GM23338 (cell line): ENCODE measurements around the gene AGAP3. TPM values are rescaled to one million over a fixed set of nuclear protein-coding genes. Genes with fewer than 3 reads are reported as not detected.

Experiments
- ATAC-seq: fragments of 200-7000 bp; cut with Tn5 transposase; 3 replicates; pipeline ENCODE4 v1.9.1; 2020
- DNase-seq: peaks from one replicate; pipeline ENCODE4 v3.0.0-alpha.2; 2015; ENCODE audit warnings: low spot score
- H2AFZ ChIP-seq: fragments of 200-600 bp; sonication (generic); 2 replicates; pipeline ENCODE4 v1.8.0; 2016; ENCODE audit warnings: antibody characterized with exemption, mild to moderate bottlenecking, moderate library complexity
- H3F3A ChIP-seq: fragments of 200-600 bp; sonication (generic); replicated peaks from 2 replicates; pipeline ENCODE4 v1.8.0; 2017; ENCODE audit warnings: antibody characterized with exemption, mixed run types, low read depth
- H3K27ac ChIP-seq: fragments of 200-600 bp; sonication (generic); 2 replicates; pipeline ENCODE4 v1.6.1; 2016; ENCODE audit warnings: low read depth
- H3K27me3 ChIP-seq: fragments of 200-600 bp; sonication (generic); 2 replicates; pipeline ENCODE4 v1.8.0; 2016; ENCODE audit warnings: mild to moderate bottlenecking, mixed run types, moderate library complexity; ENCODE audit not compliant: insufficient read depth
- H3K36me3 ChIP-seq: fragments of 200-600 bp; sonication (generic); 2 replicates; pipeline ENCODE4 v1.8.0; 2016; ENCODE audit warnings: mild to moderate bottlenecking; ENCODE audit not compliant: insufficient read depth
- H3K4me1 ChIP-seq: fragments of 200-600 bp; sonication (generic); 2 replicates; pipeline ENCODE4 v1.8.0; 2016; ENCODE audit warnings: mild to moderate bottlenecking, moderate library complexity; ENCODE audit not compliant: insufficient read depth
- H3K4me2 ChIP-seq: fragments of 200-600 bp; sonication (generic); 2 replicates; pipeline ENCODE4 v1.7.1; 2017; ENCODE audit warnings: mixed run types
- H3K4me3 ChIP-seq: fragments of 200-600 bp; sonication (generic); 2 replicates; pipeline ENCODE4 v1.6.1; 2016; ENCODE audit warnings: mixed run types
- H3K79me2 ChIP-seq: fragments of 200-600 bp; sonication (generic); replicated peaks from 2 replicates; pipeline ENCODE4 v1.8.0; 2017; ENCODE audit warnings: mild to moderate bottlenecking; ENCODE audit not compliant: insufficient read depth
- H3K9me2 ChIP-seq: fragments of 200-600 bp; sonication (generic); 2 replicates; pipeline ENCODE4 v1.8.0; 2017; ENCODE audit not compliant: insufficient read depth
- H4K20me1 ChIP-seq: fragments of 200-600 bp; sonication (generic); replicated peaks from 2 replicates; pipeline ENCODE4 v1.8.0; 2017; ENCODE audit warnings: mild to moderate bottlenecking; ENCODE audit not compliant: insufficient read depth
- H3K27ac Mint-ChIP-seq: 2 replicates; pipeline ENCODE4 v1.8.0; 2020; ENCODE audit warnings: inconsistent platforms, mild to moderate bottlenecking, moderate library complexity, mixed read lengths
- H3K27me3 Mint-ChIP-seq: 3 replicates; pipeline ENCODE4 v1.8.0; 2022; ENCODE audit warnings: low read depth, mild to moderate bottlenecking, moderate library complexity, mixed read lengths, inconsistent platforms; ENCODE audit not compliant: insufficient read depth, poor library complexity
- H3K36me3 Mint-ChIP-seq: 3 replicates; pipeline ENCODE4 v1.8.0; 2021; ENCODE audit warnings: low read depth, mild to moderate bottlenecking, inconsistent platforms, moderate library complexity, mixed read lengths
- H3K4me1 Mint-ChIP-seq: 3 replicates; pipeline ENCODE4 v1.8.0; 2020; ENCODE audit warnings: mild to moderate bottlenecking, inconsistent platforms, mixed read lengths
- H3K4me3 Mint-ChIP-seq: 3 replicates; pipeline ENCODE4 v1.8.0; 2021; ENCODE audit warnings: moderate library complexity, mild to moderate bottlenecking, inconsistent platforms, mixed read lengths
- H3K9me3 Mint-ChIP-seq: 3 replicates; pipeline ENCODE4 v1.8.0; 2020; ENCODE audit warnings: moderate library complexity, mild to moderate bottlenecking, inconsistent platforms, mixed read lengths
- CREB1 ChIP-seq: fragments of 250-450 bp; sonication (Bioruptor Pico); IDR thresholded peaks from 2 replicates; pipeline ENCODE4 v1.5.0; 2020; ENCODE audit warnings: low read depth, mild to moderate bottlenecking, moderate library complexity
- CTCF ChIP-seq, 2 experiments: fragments of 200-600 bp in 1 of 2; sonication (generic) in 1 of 2; conservative IDR thresholded peaks; 2 replicates each; pipeline versions ENCODE4 v1.5.1 to v1.6.1; 2016 to 2017; ENCODE audit warnings: antibody characterized with exemption in 2 of 2, low read depth in 2 of 2, mild to moderate bottlenecking in 2 of 2, moderate library complexity in 1 of 2
- ETS1 ChIP-seq: IDR thresholded peaks from 2 replicates; pipeline ENCODE4 v1.6.1; 2016; ENCODE audit warnings: antibody characterized with exemption
- EZH2 ChIP-seq: fragments of 200-600 bp; sonication (generic); IDR thresholded peaks from one replicate; pipeline ENCODE4 v1.8.0; 2017; ENCODE audit warnings: antibody characterized with exemption, mild to moderate bottlenecking, low read depth; ENCODE audit not compliant: unreplicated experiment
- EZH2phosphoT487 ChIP-seq: fragments of 200-600 bp; sonication (generic); IDR thresholded peaks from one replicate; pipeline ENCODE4 v1.8.1; 2018; ENCODE audit warnings: antibody characterized with exemption; ENCODE audit not compliant: unreplicated experiment
- JUNB ChIP-seq: IDR thresholded peaks from one replicate; pipeline ENCODE4 v1.6.1; 2016; ENCODE audit warnings: antibody characterized with exemption; ENCODE audit not compliant: unreplicated experiment
- NANOG ChIP-seq: IDR thresholded peaks from 2 replicates; pipeline ENCODE4 v1.6.1; 2016; ENCODE audit warnings: antibody characterized with exemption, borderline replicate concordance
- POLR2AphosphoS5 ChIP-seq: IDR thresholded peaks from 2 replicates; pipeline ENCODE4 v1.6.1; 2016; ENCODE audit warnings: antibody characterized with exemption, low read depth
- REST ChIP-seq: IDR thresholded peaks from one replicate; pipeline ENCODE4 v1.6.1; 2018; ENCODE audit warnings: antibody characterized with exemption; ENCODE audit not compliant: unreplicated experiment
- STAT1 ChIP-seq: IDR thresholded peaks from one replicate; pipeline ENCODE4 v1.6.1; 2016; ENCODE audit warnings: antibody characterized with exemption; ENCODE audit not compliant: unreplicated experiment
- ZNF114 ChIP-seq: fragments of 250-450 bp; sonication (Bioruptor Pico); IDR thresholded peaks from 2 replicates; pipeline ENCODE4 v1.5.0; 2020; ENCODE audit warnings: mild to moderate bottlenecking, moderate library complexity
- ZNF331 ChIP-seq: fragments of 250-450 bp; sonication (Bioruptor Pico); IDR thresholded peaks from 2 replicates; pipeline ENCODE4 v1.5.0; 2020; ENCODE audit warnings: low read depth, mild to moderate bottlenecking, moderate library complexity
- ZNF462 ChIP-seq: fragments of 250-450 bp; sonication (Bioruptor Pico); IDR thresholded peaks from 2 replicates; pipeline ENCODE4 v1.5.0; 2020; ENCODE audit warnings: mild to moderate bottlenecking, moderate library complexity
- polyA plus RNA-seq: library from polyadenylated mRNA; unstranded; fragments of >200 nt; fragmentation: Nextera tagmentation; extraction: Ambion mirVana; gene quantifications from 2 replicates; pipeline ENCODE4 v1.2.1, GENCODE V29; 2016
- total RNA-seq: library from RNA; depleted of rRNA; stranded (reverse); fragments of >200 nt; shearing (Covaris generic); gene quantifications from 2 replicates; pipeline ENCODE4 v1.2.3, GENCODE V29; 2014

Gene AGAP3
- total and polyA plus RNA-seq, 2 experiments from 2014 or later, result 24.0 to 39.2 TPM

GRCh38 chr7:151063212-151063561 is 23.1 kb upstream of the AGAP3 start:
- TF ChIP-seq STAT1 (no peak), CREB1 (CRISPR knock-in tag) (no peak), POLR2AphosphoS5 (no peak), ETS1 (no peak), ZNF114 (no peak), ZNF331 (CRISPR knock-in tag) (no peak), ZNF462 (CRISPR knock-in tag) (no peak), NANOG (no peak), EZH2 (no peak), CTCF (conservative IDR thresholded peaks at IDR 0.05; ENCODE audit: low read depth in 2 of 2) (no peak), REST (no peak), EZH2phosphoT487 (no peak), JUNB (no peak)
- Mint-ChIP-seq H3K27me3 (peaks cover 39% of the 10 kb centered on the region), H3K9me3 (no peaks in the 10 kb centered on the region), H3K27ac (no peak overlapping the region; the same call in 1 of the 2 replicates), H3K4me3 (peak overlapping the region; percentile 74), H3K4me1 (peaks cover 41% of the 10 kb centered on the region), H3K36me3 (peaks cover 29% of the 10 kb centered on the region)
- DNase-seq (peak; percentile 58), ATAC-seq (peak; percentile 1; the same call in 1 of the 3 replicates)
- Histone ChIP-seq H3K4me2 (peak overlapping the region; percentile 93), H3K79me2 (peaks cover 11% of the 10 kb centered on the region), H3K4me1 (peaks cover 38% of the 10 kb centered on the region), H3K36me3 (peaks cover 16% of the 10 kb centered on the region), H4K20me1 (no peaks in the 10 kb centered on the region; the same call in 1 of the 2 replicates), H3K27ac (no peak overlapping the region), H3K9me2 (no peaks in the 10 kb centered on the region), H2AFZ (no peak overlapping the region), H3F3A (peaks cover 15% of the 10 kb centered on the region), H3K27me3 (peaks cover 22% of the 10 kb centered on the region), H3K4me3 (peak overlapping the region; percentile 76)
